Uterus (tissue), 2 donors: ENCODE measurements around the gene DDX41.

Experiments
- CTCF ChIP-seq, 4 experiments: fragments of 200-600 bp in 2 of 4; fragments of 450-650 bp in 2 of 4; sonication (generic) in 2 of 4; IDR thresholded peaks; one replicate each; pipeline ENCODE4 v1.5.1; 2016 to 2019; ENCODE audit warnings: antibody characterized with exemption in 4 of 4, mild to moderate bottlenecking in 2 of 4, moderate library complexity in 1 of 4
- POLR2A ChIP-seq, 2 donors: fragments of 450-650 bp; IDR thresholded peaks; one replicate each; pipeline ENCODE4 v1.6.1; 2016; ENCODE audit warnings: antibody characterized with exemption in 2 of 2, mild to moderate bottlenecking in 1 of 2, moderate library complexity in 1 of 2

- TF ChIP-seq POLR2A (IDR thresholded peaks at IDR 0.05): peak; percentile 75 to 78
- TF ChIP-seq CTCF (IDR thresholded peaks at IDR 0.05): no peak
Observed at GRCh38 chr5:177496727-177497291, 20.0 kb downstream of the DDX41 start.
